HG03196 (cell line): ENCODE data around the gene CDCA4.

ENCODE experiments used
- ATAC-seq: cut with Tn5 transposase; IDR thresholded peaks from one replicate; pipeline ENCODE4 v1.9.1; 2021; ENCODE audit not compliant: unreplicated experiment

CDCA4 gene

GRCh38 chr14:105015242-105015641 is 5.6 kb downstream of the CDCA4 start:
- ATAC-seq, result no peak

- ATAC-seq, result no peak
Observed at GRCh38 chr14:105014631-105015030, 6.3 kb downstream of the CDCA4 start.

- ATAC-seq, result no peak
Observed at GRCh38 chr14:105014032-105014431, 6.9 kb downstream of the CDCA4 start.

GRCh38 chr14:105013150-105013785 is 7.6 kb downstream of the CDCA4 start:
- no peak for ATAC-seq

- no peak for ATAC-seq
Observed at GRCh38 chr14:105012171-105012985, 8.5 kb downstream of the CDCA4 start.

GRCh38 chr14:105011312-105011990 is 9.4 kb downstream of the CDCA4 start:
- no peak for ATAC-seq

GRCh38 chr14:105010891-105011291 is 10.0 kb downstream of the CDCA4 start:
- no peak for ATAC-seq

- ATAC-seq, result no peak
Observed at GRCh38 chr14:105010106-105010505, 10.8 kb downstream of the CDCA4 start.

GRCh38 chr14:105007593-105008264 is 13.2 kb downstream of the CDCA4 start:
- ATAC-seq, result no peak

- no peak for ATAC-seq
Observed at GRCh38 chr14:105006831-105007592, 13.9 kb downstream of the CDCA4 start.

- ATAC-seq, result no peak
Observed at GRCh38 chr14:105005929-105006830, 14.7 kb downstream of the CDCA4 start.

GRCh38 chr14:105005329-105005928 is 15.5 kb downstream of the CDCA4 start:
- ATAC-seq, result no peak

- no peak for ATAC-seq
Observed at GRCh38 chr14:104999361-104999760, 21.5 kb downstream of the CDCA4 start.

GRCh38 chr14:104998801-104999200 is 22.1 kb downstream of the CDCA4 start:
- ATAC-seq, result no peak

- no peak for ATAC-seq
Observed at GRCh38 chr14:104996483-104996882, 24.4 kb downstream of the CDCA4 start.

- no peak for ATAC-seq
Observed at GRCh38 chr14:104996032-104996431, 24.9 kb downstream of the CDCA4 start.

- ATAC-seq, result no peak
Observed at GRCh38 chr14:104994978-104995377, 25.9 kb downstream of the CDCA4 start.

GRCh38 chr14:104993808-104994591 is 26.9 kb downstream of the CDCA4 start:
- no peak for ATAC-seq
